GM19372 (cell line): ENCODE data around the gene JMJD8.

Source experiments
- ATAC-seq: cut with Tn5 transposase; IDR thresholded peaks from one replicate; pipeline ENCODE4 v1.9.1; 2021; ENCODE audit warnings: mild to moderate bottlenecking, low read depth, moderate library complexity; ENCODE audit not compliant: unreplicated experiment

The JMJD8 gene

GRCh38 chr16:710500-711075, 26.5 kb upstream of the JMJD8 start:
- no peak for ATAC-seq

DNA sequence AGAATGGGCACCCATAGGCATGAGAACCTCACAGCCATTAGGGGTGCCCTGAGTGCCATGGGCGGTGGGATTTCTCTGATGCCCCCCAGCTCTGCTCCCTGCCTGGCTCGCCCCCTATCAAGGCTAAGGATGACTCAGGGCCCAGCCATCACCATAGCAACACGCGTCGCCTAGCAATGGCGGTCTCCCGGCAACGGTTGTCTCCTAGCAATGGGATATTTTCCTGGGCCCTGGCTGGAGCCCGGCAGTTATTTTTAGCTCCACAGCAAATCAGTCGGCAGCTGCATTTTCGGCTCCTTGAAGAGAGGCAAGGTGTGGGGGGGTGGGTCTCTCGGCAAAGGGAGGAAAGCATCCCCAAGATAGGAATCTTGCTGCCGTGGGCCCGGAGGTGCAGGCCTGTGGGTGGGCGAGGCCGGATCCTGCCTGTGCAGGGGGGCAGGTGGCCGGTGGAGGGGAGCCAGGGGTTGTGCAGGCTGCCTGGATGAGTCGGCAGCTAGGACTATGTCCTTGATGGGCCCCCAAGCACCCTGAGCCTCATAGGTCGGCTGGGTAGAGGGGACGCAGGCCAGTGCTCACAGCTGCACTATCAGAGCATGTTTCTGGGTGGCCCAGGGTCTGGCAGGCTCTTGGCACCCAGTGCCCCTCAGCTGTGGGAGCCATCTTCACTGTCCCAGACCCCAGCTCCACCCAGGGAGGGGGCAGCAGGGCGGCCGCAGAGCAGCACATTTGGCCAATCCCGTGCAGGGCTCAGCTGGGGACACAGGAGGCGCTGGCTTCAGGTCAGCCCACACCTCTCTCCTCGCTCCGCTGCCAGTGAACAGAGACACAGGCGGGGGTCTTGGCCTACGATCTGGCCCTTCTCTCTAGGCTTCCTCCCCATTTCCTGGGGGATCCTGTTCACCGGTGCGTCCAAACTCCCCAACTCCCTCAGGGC, 25.7 kb upstream of the JMJD8 start:
- no peak for ATAC-seq

GRCh38 chr16:708959-709358, 24.8 kb upstream of the JMJD8 start:
- no peak for ATAC-seq

DNA sequence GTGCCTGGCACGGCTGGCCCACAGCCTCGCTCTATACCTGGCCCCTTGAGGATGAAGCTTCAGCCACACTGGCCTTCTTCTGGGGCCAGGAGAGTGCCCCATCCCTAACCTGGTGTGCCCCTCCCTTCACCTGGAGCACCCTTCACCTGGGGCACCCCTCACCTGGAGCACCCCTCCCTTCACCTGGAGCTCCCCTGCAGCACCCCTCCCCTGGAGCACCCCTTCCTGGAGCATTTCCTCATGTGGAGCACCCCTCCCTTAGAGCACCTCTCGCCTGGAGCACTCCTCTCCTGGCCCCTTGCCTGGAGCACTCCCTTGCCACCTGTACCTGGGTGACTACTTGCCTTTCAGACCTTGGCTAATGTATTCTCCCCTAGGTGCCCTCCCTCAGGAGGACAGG, 23.9 kb upstream of the JMJD8 start:
- ATAC-seq = no peak

- no peak for ATAC-seq
Measured at GRCh38 chr16:707062-707538, 23.0 kb upstream of the JMJD8 start.

DNA sequence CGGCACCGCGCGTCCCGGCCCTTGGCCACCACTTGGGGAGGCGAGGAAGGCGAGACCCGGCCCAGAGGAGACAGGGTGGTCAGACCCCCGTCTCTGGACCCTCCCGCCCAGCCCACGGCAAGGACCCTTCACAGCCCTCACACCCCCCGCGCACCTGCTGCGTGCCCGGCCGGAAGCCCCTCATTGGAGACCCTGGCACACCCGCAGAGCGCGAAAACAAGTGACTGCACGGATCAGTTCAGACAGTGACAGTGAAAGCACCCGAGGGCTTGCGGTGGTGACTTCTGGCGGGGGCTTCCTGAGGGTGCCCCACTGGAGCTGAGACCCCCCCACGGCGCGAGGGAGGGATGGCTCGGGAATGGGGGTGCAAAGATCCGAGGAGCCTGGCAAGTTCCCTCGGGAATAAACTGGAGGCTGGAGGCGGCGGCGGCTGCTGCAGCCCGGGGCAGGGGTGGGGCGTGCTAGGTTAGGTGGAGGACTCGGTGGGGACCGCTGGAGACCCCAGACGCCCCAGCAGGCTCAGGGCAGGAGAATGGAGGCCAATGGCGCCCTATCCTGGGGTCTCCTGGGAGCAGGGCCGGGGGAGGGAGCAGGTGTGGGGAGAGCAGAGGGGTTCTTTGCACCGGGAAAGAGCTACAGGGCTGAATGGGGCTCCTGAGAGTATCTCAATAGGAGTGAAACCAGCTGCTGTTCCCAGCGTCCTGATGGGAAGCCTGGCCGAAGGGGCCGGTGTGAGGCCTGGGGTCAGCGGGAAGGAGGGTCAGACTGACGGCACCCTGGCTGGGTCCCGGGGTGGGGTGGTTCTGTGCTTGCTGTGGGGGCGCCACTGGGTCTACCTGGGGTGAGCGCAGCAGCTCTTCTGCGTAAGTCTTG, 22.3 kb upstream of the JMJD8 start:
- no peak for ATAC-seq

- no peak for ATAC-seq
Measured at GRCh38 chr16:705431-706188, 21.5 kb upstream of the JMJD8 start, which contains the start of gene FBXL16. Gene FBXL16 (minus strand): TSS chr16:705801. CDS start chr16:697405, 8,396 bp downstream.

DNA sequence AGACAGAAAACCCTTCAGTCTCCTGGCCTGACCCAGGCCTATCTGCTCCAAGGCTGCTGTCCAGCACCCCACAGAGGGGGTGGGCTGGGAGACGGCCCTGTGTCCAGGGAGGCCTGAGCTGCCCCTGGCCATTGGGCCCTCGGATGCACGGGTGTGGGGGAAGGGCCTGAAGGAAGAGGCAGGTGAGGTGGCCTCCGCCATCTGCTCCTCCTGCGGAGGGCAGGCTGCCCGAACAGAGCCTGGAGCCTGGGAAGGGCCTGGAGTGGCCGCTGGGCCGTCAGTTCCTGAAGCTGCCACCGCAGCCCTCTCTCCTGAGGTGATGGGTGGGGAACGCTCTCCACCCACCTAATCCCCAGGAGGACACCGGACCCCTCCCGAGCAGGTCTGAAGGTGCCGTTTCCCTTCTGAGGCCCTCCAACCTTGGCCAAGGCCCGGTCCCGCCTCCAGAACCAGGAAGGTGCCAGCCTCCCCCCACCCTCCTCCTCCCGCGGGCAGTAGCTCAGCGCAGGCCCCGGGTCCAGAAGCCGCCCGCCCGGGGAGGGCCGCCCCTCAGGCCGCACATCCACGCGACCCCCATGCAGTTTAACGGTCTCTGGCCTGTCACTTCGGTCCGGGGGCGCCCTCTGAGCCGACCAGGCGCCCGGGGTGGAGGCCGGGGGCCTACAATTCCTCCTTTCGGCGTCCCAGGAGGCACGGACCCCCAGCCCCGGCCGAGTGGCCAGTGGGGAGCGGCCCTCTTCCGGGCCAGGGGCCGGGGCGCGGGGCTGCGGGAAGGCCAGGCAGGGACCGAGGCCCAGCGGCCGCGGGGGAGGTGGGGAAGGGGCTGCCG, 20.6 kb upstream of the JMJD8 start:
- ATAC-seq = no peak

GRCh38 chr16:704047-704446, 19.9 kb upstream of the JMJD8 start:
- no peak for ATAC-seq

- no peak for ATAC-seq
Measured at GRCh38 chr16:703406-703805, 19.3 kb upstream of the JMJD8 start.

DNA sequence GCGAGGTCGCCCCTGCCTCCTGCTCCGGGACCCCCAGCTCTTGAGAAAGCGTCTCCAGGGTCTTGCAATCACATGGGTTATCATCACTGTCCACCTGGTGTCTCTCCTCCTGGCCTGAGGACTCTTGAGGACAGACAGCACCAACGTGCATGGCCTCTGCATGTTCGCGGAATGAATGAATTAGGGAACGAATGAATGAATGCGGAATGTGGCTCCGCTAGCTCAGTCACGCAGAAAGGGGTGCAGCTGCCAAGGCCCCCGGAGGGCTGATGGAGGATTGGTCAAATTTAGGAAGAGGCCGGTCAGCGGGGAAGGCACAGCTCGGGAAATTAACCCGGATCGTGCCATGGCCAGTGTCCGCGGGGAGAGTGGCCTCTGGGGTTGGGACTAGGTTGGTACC, 18.2 kb upstream of the JMJD8 start:
- ATAC-seq = no peak

GRCh38 chr16:700684-701584, 16.8 kb upstream of the JMJD8 start:
- ATAC-seq = no peak

DNA sequence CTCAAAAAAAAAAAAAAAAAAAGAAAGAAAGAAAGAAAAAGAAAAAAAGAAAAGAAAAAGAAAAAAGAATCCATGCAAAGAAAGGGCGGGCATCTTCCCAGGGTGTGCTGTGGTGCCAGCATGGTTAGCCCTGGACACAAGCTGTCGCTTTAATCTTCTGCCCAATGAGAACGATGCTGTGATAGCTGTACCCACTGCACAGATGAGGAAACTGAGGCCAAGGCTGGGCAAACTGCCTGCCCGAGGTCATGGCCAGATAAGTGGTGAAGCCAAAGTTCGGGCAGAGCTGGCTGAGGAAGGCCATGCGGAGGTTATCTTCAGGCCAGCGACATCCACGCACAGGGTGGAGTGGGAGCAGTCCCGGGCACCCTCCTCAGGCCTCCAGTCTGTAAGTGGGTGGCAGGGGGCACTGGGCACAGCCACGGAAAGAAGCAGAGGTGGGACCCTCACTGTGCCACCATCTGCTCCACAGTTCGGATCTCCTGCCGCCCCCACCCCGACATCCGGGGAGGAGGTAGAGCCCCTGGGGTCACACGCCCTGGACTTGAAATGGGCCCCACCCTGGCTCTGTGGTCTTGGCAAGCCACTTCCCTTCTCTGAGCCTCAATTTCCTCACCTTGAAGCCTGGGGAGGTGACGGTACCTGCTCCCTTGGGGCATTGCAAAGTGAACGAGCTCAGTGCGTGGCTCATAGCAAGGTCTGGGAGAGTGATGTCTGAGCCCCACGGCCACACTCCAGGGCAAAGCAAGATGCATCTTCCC, 15.0 kb upstream of the JMJD8 start:
- ATAC-seq = no peak

GRCh38 chr16:695355-696089, 11.4 kb upstream of the JMJD8 start:
- no peak for ATAC-seq

GRCh38 chr16:694863-695354, 10.8 kb upstream of the JMJD8 start:
- ATAC-seq = no peak

DNA sequence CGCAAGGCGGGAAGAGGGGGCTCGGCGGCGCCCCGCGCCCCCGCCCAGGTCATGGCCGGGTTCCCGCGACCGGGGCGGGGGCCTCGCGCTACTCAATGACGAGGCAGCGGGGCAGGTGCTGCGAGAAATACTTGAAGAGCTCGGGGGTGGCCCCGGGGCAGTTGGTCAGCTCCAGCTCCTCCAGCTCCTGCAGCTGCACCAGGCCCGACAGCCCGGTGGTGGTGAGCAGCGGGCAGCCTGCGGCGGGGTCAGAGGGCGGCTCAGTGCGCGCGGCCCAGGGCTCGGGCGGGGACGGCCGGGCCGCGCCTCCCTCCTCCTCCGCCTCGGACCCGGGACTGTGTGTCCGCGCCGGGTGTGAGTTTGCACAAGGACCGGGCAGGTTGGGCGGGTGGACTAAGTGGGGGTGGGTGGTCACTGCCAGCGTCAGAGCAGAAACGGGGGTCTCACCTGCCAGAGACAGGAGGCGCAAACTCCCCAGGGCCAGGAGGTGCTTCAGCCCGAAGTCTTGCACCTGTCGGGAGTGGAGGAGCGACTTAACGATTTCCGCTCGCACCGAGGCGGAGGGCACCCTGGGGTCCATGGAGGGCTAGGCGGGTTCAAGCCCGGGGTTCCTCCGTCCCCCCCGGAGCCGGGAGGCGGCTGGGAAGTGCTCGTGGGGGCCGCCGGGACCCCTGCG, 10.2 kb upstream of the JMJD8 start:
- ATAC-seq = no peak
